GM13976 (cell line): Measurements from ENCODE around the gene NTHL1.

Experiments used
- DNase-seq: peaks from one replicate; pipeline ENCODE4 v3.0.0; 2012; ENCODE audit warnings: low spot score
- CTCF ChIP-seq: IDR thresholded peaks from 2 replicates; pipeline ENCODE4 v1.5.1; 2012; ENCODE audit warnings: borderline replicate concordance, mild to moderate bottlenecking; ENCODE audit not compliant: insufficient read depth; ENCODE audit errors: extremely low read depth, missing control alignments, control extremely low read depth
- in situ Hi-C: fragments of 300-500 bp; cut with MboI; formaldehyde crosslinking; loops from one replicate; pipeline ENCODE4 v1.12.0; 2022; ENCODE audit warnings: low sequenced_read_pairs, mixed read lengths, inconsistent platforms; ENCODE audit not compliant: unreplicated experiment

Gene NTHL1

GRCh38 chr16:2058420-2058819, 10.8 kb upstream of the NTHL1 start:
- DNase-seq = no peak
- in situ Hi-C loops = no loop called here
- no peak for TF ChIP-seq CTCF

- in situ Hi-C loops = no loop called here
- TF ChIP-seq CTCF = no peak
- DNase-seq = no peak
These were observed 9.8 kb upstream of the NTHL1 start for GRCh38 chr16:2057438-2057837.

- no peak for TF ChIP-seq CTCF
- in situ Hi-C loops = no loop called here
- DNase-seq = no peak
These were observed 9.2 kb upstream of the NTHL1 start for GRCh38 chr16:2056681-2057407.

DNA sequence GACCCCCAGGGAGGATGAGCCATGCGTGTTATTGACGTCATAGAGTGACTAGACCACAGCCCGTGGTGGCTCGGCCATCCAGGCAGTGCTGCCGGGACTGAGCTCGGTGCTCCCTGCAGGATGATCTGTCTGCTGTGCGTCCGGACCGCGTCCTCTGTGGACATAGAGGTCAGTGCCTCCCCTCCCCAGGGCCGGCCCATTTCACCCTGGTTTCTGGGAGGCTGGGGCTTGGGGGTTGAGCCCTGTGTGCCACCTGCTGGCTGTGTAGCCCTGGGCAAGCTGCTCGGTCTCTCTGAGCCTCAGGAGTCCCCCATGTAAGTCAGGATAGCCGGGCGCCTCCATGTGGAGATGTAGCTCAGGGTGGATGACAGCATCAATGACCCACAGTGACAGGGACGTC, 8.4 kb upstream of the NTHL1 start:
- in situ Hi-C loops = no loop called here
- DNase-seq = no peak
- TF ChIP-seq CTCF = no peak

- in situ Hi-C loops = no loop called here
- no peak for TF ChIP-seq CTCF
- DNase-seq = no peak
These were observed 7.1 kb upstream of the NTHL1 start for GRCh38 chr16:2054543-2055245.

GRCh38 chr16:2053897-2054296, 6.3 kb upstream of the NTHL1 start:
- no peak for TF ChIP-seq CTCF
- DNase-seq = no peak
- in situ Hi-C loops = no loop called here
